Measurements from ENCODE around the gene AXIN2.
"Not testable (repeated sequence)": the region's sequence is repeated elsewhere in the genome, so short reads cannot be mapped to it uniquely, and the experiment has no call there.

AXIN2 gene

GRCh38 chr17:65536573-65537342 lies 24.7 kb downstream of the AXIN2 start:
- DNase-seq: no peak

GRCh38 chr17:65535777-65536572 lies 25.5 kb downstream of the AXIN2 start:
- DNase-seq: no peak

- DNase-seq: no peak
These were observed 27.5 kb downstream of the AXIN2 start for GRCh38 chr17:65533852-65534457.

- DNase-seq: no peak
These were observed 28.2 kb downstream of the AXIN2 start for GRCh38 chr17:65533056-65533745.

GRCh38 chr17:65532101-65532890 lies 29.2 kb downstream of the AXIN2 start:
- DNase-seq: no peak

- no peak for DNase-seq
These were observed 30.0 kb downstream of the AXIN2 start for GRCh38 chr17:65531256-65532100.

- no peak for DNase-seq
These were observed 30.8 kb downstream of the AXIN2 start for GRCh38 chr17:65530523-65531255.

- DNase-seq: no peak
These were observed 31.5 kb downstream of the AXIN2 start for GRCh38 chr17:65529761-65530522.

- DNase-seq: no peak
These were observed 32.3 kb downstream of the AXIN2 start for GRCh38 chr17:65529040-65529633.

- no peak for DNase-seq
These were observed 33.4 kb downstream of the AXIN2 start for GRCh38 chr17:65527857-65528591.

GRCh38 chr17:65527381-65527780 lies 34.1 kb downstream of the AXIN2 start:
- no peak for DNase-seq

- not testable (repeated sequence) for DNase-seq
These were observed 34.6 kb downstream of the AXIN2 start for GRCh38 chr17:65526854-65527253.

GRCh38 chr17:65523853-65524664 lies 37.4 kb downstream of the AXIN2 start:
- no peak for DNase-seq

- no peak for DNase-seq
These were observed 38.0 kb downstream of the AXIN2 start for GRCh38 chr17:65523411-65523810.

GRCh38 chr17:65522751-65523404 lies 38.6 kb downstream of the AXIN2 start:
- DNase-seq: no peak

GRCh38 chr17:65519462-65519861 lies 42.0 kb downstream of the AXIN2 start:
- no peak for DNase-seq

- no peak for DNase-seq
These were observed 43.2 kb downstream of the AXIN2 start for GRCh38 chr17:65518256-65518655.
